Measurements from ENCODE around the gene ATP4B.

ATP4B gene

GRCh38 chr13:113605461-113605860 lies 52.5 kb downstream of the ATP4B start:
- DNase-seq: no peak

GRCh38 chr13:113604186-113604585 lies 53.8 kb downstream of the ATP4B start:
- no peak for DNase-seq

DNA sequence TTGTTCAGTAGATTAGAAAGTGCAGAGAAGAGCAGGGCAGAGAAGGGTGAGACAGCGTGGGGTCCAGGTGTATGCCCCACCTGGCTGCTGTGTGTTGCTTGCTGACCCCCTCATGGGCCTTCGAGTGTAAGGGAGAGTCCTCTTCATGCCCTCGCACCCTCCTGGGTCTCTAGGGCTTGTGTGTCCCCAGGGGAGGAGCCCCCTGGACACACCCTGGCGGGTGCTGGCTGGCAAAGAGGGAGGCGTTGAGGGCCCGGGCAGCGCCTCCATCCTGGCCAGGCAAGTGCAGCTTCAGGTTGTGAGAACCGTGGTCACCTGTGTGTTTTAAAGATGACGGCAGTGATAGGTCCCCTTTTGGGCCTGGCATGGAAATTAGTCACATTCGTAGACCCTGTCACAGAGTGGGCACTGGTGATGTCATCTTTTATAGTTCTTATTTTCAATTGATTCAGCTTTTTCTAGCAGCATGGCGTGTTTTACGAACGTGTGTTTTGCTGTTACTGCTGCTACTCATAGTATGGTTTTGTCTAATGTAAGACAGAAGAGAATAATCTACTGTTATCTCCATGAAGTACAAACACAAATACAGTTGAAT lies 54.8 kb downstream of the ATP4B start:
- DNase-seq: no peak

DNA sequence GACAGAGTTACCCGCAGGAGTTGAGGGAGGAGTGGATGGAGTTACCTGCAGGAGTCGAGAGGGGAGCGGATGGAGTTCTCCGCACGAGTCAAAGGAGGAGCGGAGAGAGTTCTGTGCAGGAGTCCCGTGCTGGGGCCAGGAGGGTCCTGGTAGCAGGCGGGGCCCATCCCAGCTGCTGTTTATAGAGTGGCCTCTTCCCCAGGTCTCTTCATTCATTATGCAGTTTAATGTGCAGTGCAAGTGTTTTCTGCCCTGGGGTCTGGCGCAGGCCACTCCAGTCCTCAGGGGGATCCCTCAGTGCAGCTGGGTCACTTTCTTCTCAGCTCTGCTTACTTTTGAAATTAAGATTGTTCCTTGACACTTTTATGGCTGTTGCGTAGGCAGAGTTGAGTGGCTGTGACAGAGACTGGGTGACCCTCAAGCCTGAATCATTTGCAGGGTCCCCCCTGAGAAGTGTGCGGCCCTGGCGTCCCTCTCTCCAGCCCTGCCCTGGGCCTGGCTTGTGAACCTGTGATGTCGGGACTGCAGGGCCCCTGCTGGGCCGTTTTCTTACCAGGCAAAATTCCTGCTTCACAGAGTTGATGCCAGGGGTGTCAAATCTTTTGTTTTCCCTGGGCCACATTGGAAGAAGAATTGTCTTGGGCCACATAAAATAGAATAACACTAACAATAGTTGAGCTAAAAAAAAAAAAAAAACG lies 55.6 kb downstream of the ATP4B start:
- DNase-seq: no peak

DNA sequence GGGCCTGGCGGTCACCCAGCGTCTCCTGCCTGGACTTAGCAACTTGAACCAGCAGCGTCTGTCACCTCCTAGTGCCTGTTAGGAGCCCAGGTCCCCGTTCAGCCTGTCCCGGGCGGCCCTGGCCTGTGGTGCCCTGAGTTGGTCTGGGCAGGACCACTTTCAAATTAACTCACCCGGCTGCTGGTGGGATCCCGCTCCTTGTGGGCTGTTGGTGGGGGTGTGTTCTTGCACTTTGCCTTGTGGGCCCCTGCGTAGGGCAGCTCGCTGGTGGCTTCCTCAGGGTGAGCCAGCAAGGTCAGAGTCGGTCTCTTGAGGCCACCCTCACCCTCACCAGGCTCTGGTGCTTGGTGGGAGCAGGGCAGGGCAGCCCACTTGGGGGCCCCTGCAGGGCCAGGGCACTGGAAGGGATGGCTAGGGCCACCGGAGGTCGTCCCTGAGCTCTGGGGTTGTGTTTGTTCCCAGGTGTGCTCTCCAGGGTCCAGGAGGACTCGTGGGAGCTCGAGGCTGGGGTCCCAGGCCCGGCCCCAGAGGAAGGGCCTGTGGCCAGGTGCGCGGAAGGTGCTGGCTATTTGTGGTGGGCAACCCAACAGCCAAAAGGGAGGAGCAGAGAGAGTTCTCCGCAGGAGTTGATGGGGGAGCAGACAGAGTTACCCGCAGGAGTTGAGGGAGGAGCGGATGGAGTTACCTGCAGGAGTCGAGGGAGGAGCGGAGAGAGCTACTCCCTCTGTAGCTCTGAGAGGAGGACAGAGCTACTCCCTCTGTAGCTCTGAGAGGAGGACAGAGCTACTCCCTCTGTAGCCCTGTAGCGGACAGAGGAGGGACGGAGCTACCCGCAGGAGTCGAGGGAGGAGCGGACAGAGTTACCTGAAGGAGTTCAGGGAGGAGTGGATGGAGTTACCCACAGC lies 56.6 kb downstream of the ATP4B start:
- no peak for DNase-seq

DNA sequence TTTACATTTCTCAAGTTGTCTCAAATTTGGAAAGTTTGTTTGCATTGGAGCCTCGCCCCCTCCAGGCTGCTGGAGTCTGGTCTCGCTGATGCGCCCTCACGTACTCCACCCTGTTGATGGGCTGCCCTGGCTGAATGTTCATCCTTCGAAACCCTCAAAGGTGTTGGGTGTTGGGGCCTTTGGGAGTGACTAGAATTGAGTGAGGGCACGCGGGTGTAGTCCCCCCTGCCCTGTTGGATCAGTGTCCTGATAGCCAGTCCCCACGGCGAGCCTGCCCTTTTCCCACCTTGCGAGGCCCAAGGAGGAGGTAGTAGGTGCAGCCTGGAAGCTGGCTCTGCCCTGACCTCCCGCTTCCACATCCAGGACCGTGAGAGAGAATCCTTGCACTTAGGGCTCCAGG lies 58.6 kb downstream of the ATP4B start:
- DNase-seq: no peak
